ENCODE results near the gene GJB1. TPM values are rescaled to one million over a fixed set of nuclear protein-coding genes. Genes with fewer than 3 reads are reported as not detected.

Gene GJB1
- total RNA-seq, 1 experiment from 2014 or later = 1.1 TPM

- H3K4me3 ChIP-seq = no peak overlapping the region
- no peak overlapping the region for H3K27ac ChIP-seq
- H3K27me3 ChIP-seq = no peaks in the 10 kb centered on the region
- no peaks in the 10 kb centered on the region for H3K36me3 ChIP-seq
- no peaks in the 10 kb centered on the region for H3K9me3 ChIP-seq (replicated peaks)
- H3K4me1 ChIP-seq = no peaks in the 10 kb centered on the region
- DNase-seq = no peak
Measured at GRCh38 chrX:71195964-71196649, 26.9 kb upstream of the GJB1 start.

- Histone ChIP-seq H3K4me1 (no peaks in the 10 kb centered on the region), H3K4me3 (no peak overlapping the region), H3K9me3 (replicated peaks) (no peaks in the 10 kb centered on the region), H3K36me3 (no peaks in the 10 kb centered on the region), H3K27ac (no peak overlapping the region), H3K27me3 (no peaks in the 10 kb centered on the region)
- no peak for DNase-seq
Measured at GRCh38 chrX:71198066-71198465, 25.0 kb upstream of the GJB1 start.

GRCh38 chrX:71199252-71200008, 23.6 kb upstream of the GJB1 start:
- Histone ChIP-seq H3K36me3 (no peaks in the 10 kb centered on the region), H3K27me3 (no peaks in the 10 kb centered on the region), H3K27ac (no peak overlapping the region), H3K4me3 (no peak overlapping the region), H3K9me3 (replicated peaks) (no peaks in the 10 kb centered on the region), H3K4me1 (no peaks in the 10 kb centered on the region)
- DNase-seq = no peak

GRCh38 chrX:71210816-71211215, 12.2 kb upstream of the GJB1 start:
- no peak for DNase-seq
- Histone ChIP-seq H3K9me3 (replicated peaks) (no peaks in the 10 kb centered on the region), H3K27ac (no peak overlapping the region), H3K4me1 (no peaks in the 10 kb centered on the region), H3K4me3 (no peak overlapping the region), H3K27me3 (no peaks in the 10 kb centered on the region), H3K36me3 (no peaks in the 10 kb centered on the region)

- DNase-seq = no peak
- no peak overlapping the region for H3K4me3 ChIP-seq
Measured at GRCh38 chrX:71212536-71212935, 10.5 kb upstream of the GJB1 start.

GRCh38 chrX:71214152-71214551, 8.9 kb upstream of the GJB1 start:
- Histone ChIP-seq H3K36me3 (no peaks in the 10 kb centered on the region), H3K4me3 (no peak overlapping the region), H3K9me3 (replicated peaks) (no peaks in the 10 kb centered on the region), H3K4me1 (peaks cover 7% of the 10 kb centered on the region; the same call in 1 of the 2 replicates), H3K27me3 (no peaks in the 10 kb centered on the region), H3K27ac (no peak overlapping the region)
- DNase-seq = no peak

More at GRCh38 chrX:71212536-71212935, 10.5 kb upstream of the GJB1 start:
- no peaks in the 10 kb centered on the region for H3K9me3 ChIP-seq (replicated peaks)
- H3K4me1 ChIP-seq = peaks cover 7% of the 10 kb centered on the region; the same call in 1 of the 2 replicates
- H3K36me3 ChIP-seq = no peaks in the 10 kb centered on the region
- no peak overlapping the region for H3K27ac ChIP-seq
- no peaks in the 10 kb centered on the region for H3K27me3 ChIP-seq

- H3K27ac ChIP-seq = no peak overlapping the region
- no peak overlapping the region for H3K4me3 ChIP-seq
- no peaks in the 10 kb centered on the region for H3K9me3 ChIP-seq (replicated peaks)
- H3K4me1 ChIP-seq = peaks cover 7% of the 10 kb centered on the region; the same call in 1 of the 2 replicates
- no peaks in the 10 kb centered on the region for H3K27me3 ChIP-seq
- no peaks in the 10 kb centered on the region for H3K36me3 ChIP-seq
- no peak for DNase-seq
Measured at GRCh38 chrX:71214604-71215337, 8.3 kb upstream of the GJB1 start.

GRCh38 chrX:71215338-71215912, 7.6 kb upstream of the GJB1 start:
- no peaks in the 10 kb centered on the region for H3K36me3 ChIP-seq
- no peak overlapping the region for H3K27ac ChIP-seq
- H3K27me3 ChIP-seq = no peaks in the 10 kb centered on the region
- H3K9me3 ChIP-seq (replicated peaks) = no peaks in the 10 kb centered on the region
- H3K4me3 ChIP-seq = no peak overlapping the region
- DNase-seq = no peak
- H3K4me1 ChIP-seq = peaks cover 7% of the 10 kb centered on the region; the same call in 1 of the 2 replicates

GRCh38 chrX:71216485-71216884, 6.5 kb upstream of the GJB1 start:
- Histone ChIP-seq H3K27me3 (no peaks in the 10 kb centered on the region), H3K36me3 (no peaks in the 10 kb centered on the region), H3K27ac (no peak overlapping the region), H3K4me1 (peaks cover 7% of the 10 kb centered on the region; the same call in 1 of the 2 replicates), H3K9me3 (replicated peaks) (no peaks in the 10 kb centered on the region), H3K4me3 (no peak overlapping the region)
- DNase-seq = peak; percentile 9 to 48

GRCh38 chrX:71217298-71217697, 5.7 kb upstream of the GJB1 start:
- Histone ChIP-seq H3K4me3 (no peak overlapping the region), H3K27ac (no peak overlapping the region), H3K4me1 (peaks cover 7% of the 10 kb centered on the region; the same call in 1 of the 2 replicates), H3K9me3 (replicated peaks) (no peaks in the 10 kb centered on the region), H3K27me3 (no peaks in the 10 kb centered on the region), H3K36me3 (no peaks in the 10 kb centered on the region)
- no peak for DNase-seq

GRCh38 chrX:71221145-71221544, 1.9 kb upstream of the GJB1 start:
- Histone ChIP-seq H3K36me3 (no peaks in the 10 kb centered on the region), H3K27ac (no peak overlapping the region), H3K9me3 (replicated peaks) (no peaks in the 10 kb centered on the region), H3K4me1 (peaks cover 15% of the 10 kb centered on the region; the same call in 1 of the 2 replicates), H3K27me3 (no peaks in the 10 kb centered on the region), H3K4me3 (no peak overlapping the region)
- peak in 1 of 2 experiments; percentile 31 for DNase-seq

- Histone ChIP-seq H3K27me3 (no peaks in the 10 kb centered on the region), H3K27ac (no peak overlapping the region), H3K4me3 (no peak overlapping the region), H3K36me3 (no peaks in the 10 kb centered on the region), H3K9me3 (replicated peaks) (no peaks in the 10 kb centered on the region), H3K4me1 (peaks cover 9% of the 10 kb centered on the region; the same call in 1 of the 2 replicates)
- DNase-seq = no peak
Measured at GRCh38 chrX:71224098-71224708, 1.2 kb downstream of the GJB1 start.

GRCh38 chrX:71225009-71225408, 2.0 kb downstream of the GJB1 start:
- Histone ChIP-seq H3K27ac (no peak overlapping the region), H3K4me1 (peaks cover 9% of the 10 kb centered on the region; the same call in 1 of the 2 replicates), H3K36me3 (no peaks in the 10 kb centered on the region), H3K4me3 (no peak overlapping the region), H3K27me3 (no peaks in the 10 kb centered on the region), H3K9me3 (replicated peaks) (no peaks in the 10 kb centered on the region)
- no peak for DNase-seq

GRCh38 chrX:71225676-71226075, 2.7 kb downstream of the GJB1 start:
- Histone ChIP-seq H3K4me1 (peaks cover 9% of the 10 kb centered on the region; the same call in 1 of the 2 replicates), H3K4me3 (no peak overlapping the region), H3K27me3 (no peaks in the 10 kb centered on the region), H3K36me3 (no peaks in the 10 kb centered on the region), H3K27ac (no peak overlapping the region), H3K9me3 (replicated peaks) (no peaks in the 10 kb centered on the region)
- peak in 1 of 2 experiments; percentile 38 for DNase-seq
